CD4-positive, alpha-beta memory T cell (primary cell): ENCODE measurements around the gene MBL2. TPM values are rescaled to one million over a fixed set of nuclear protein-coding genes. Genes with fewer than 3 reads are reported as not detected.

Source experiments
- CTCF ChIA-PET: fragments of 350-600 bp; sonication (Branson Sonifier 250); formaldehyde crosslinking; loops from one replicate; lab custom pipeline; 2021; ENCODE audit warnings: inconsistent platforms; ENCODE audit not compliant: partially characterized antibody; lab: Charles Lee
- POLR2A ChIA-PET: fragments of 350-600 bp; sonication (Branson Sonifier 250); formaldehyde crosslinking; loops from one replicate; lab custom pipeline; 2021; ENCODE audit not compliant: partially characterized antibody; lab: Charles Lee
- DNase-seq, 5 donors: peaks; one replicate each; pipeline versions ENCODE4 v3.0.0 to v3.0.0-alpha.2; 2020 to 2022; ENCODE audit warnings: mixed read lengths in 1 of 5
- H3K27ac ChIP-seq: one replicate; pipeline ENCODE4 v1.7.0; 2013; ENCODE audit warnings: low read depth, low read length
- H3K27me3 ChIP-seq: 2 replicates; pipeline ENCODE4 v1.7.0; 2013; ENCODE audit warnings: mild to moderate bottlenecking, low read length, moderate library complexity; ENCODE audit not compliant: insufficient read depth
- H3K36me3 ChIP-seq: 2 replicates; pipeline ENCODE4 v1.7.0; 2013; ENCODE audit warnings: mild to moderate bottlenecking, low read length, moderate library complexity; ENCODE audit not compliant: insufficient read depth
- H3K4me1 ChIP-seq: 2 replicates; pipeline ENCODE4 v1.7.0; 2013; ENCODE audit warnings: mild to moderate bottlenecking, low read length, moderate library complexity; ENCODE audit not compliant: insufficient read depth
- H3K4me3 ChIP-seq, 2 donors: one replicate each; pipeline ENCODE4 v1.7.0; 2013; ENCODE audit warnings: low read length in 2 of 2, mild to moderate bottlenecking in 1 of 2
- H3K9me3 ChIP-seq, 2 donors: one replicate each; pipeline ENCODE4 v1.7.0; 2013; ENCODE audit warnings: low read length in 2 of 2, control low read depth in 1 of 2; ENCODE audit not compliant: control insufficient read depth in 1 of 2
- H3K27ac Mint-ChIP-seq, 7 donors: one replicate each; pipeline ENCODE4 v1.8.0; 2020 to 2021; ENCODE audit warnings: mixed read lengths in 7 of 7, mild to moderate bottlenecking in 6 of 7, inconsistent platforms in 3 of 7, moderate library complexity in 3 of 7
- H3K27me3 Mint-ChIP-seq, 2 donors: one replicate each; pipeline ENCODE4 v1.8.0; 2020 to 2021; ENCODE audit warnings: mixed read lengths in 2 of 2
- H3K36me3 Mint-ChIP-seq, 2 donors: one replicate each; pipeline ENCODE4 v1.8.0; 2020 to 2021; ENCODE audit warnings: mixed read lengths in 2 of 2, inconsistent platforms in 1 of 2, mild to moderate bottlenecking in 1 of 2
- H3K4me1 Mint-ChIP-seq, 4 donors: one replicate each; pipeline ENCODE4 v1.8.0; 2020 to 2021; ENCODE audit warnings: mixed read lengths in 4 of 4, mild to moderate bottlenecking in 1 of 4
- H3K4me3 Mint-ChIP-seq, 8 donors: one replicate each; pipeline ENCODE4 v1.8.0; 2020 to 2021; ENCODE audit warnings: mixed read lengths in 8 of 8, mild to moderate bottlenecking in 7 of 8, moderate library complexity in 6 of 8, inconsistent platforms in 3 of 8
- H3K9me3 Mint-ChIP-seq, 8 donors: one replicate each; pipeline ENCODE4 v1.8.0; 2020 to 2021; ENCODE audit warnings: mixed read lengths in 8 of 8, mild to moderate bottlenecking in 5 of 8, inconsistent platforms in 3 of 8, moderate library complexity in 1 of 8
- intact Hi-C: fragments of 100-400 bp; cut with micrococcal nuclease; formaldehyde crosslinking; loops from one replicate; pipeline ENCODE4 v1.15.1; 2023
- polyA plus RNA-seq, 2 donors: library from polyadenylated mRNA; unstranded; fragments of 300-500 nt; fragmentation: Illumina TruSeq; gene quantifications; one replicate each; pipeline ENCODE4 v1.2.3, GENCODE V29; 2021
- total RNA-seq, 2 experiments: library from RNA; stranded (reverse); gene quantifications; one replicate each; pipeline ENCODE4 v1.2.3, GENCODE V29; 2021

Gene MBL2
- total RNA-seq (not detected), polyA plus RNA-seq (not detected)

DNA sequence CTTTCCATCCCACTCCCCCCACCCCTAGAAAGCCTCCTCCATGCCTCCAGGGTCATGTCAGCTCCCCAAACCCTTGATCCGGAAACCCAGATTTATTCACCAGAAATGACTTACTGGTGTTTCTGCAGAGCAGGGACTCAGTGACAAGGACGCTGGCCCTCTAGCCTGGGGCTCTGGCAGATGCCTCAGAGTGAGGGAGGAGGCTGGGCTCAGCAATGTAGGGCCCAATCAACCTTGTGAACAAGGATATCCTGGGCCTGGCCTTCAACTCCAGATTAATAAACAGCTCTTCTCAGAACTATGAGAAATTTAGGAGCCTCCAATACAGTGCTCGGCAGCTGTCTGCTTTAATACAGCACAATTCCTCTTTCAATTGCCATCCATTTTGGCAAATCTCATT lies at the start of gene MBL2:
TSS of gene MBL2 (minus strand) at position 162 of the 400 bp plus-strand sequence. CDS start 1,149 bp downstream, outside the sequence.
- no peaks in the 10 kb centered on the region for H3K9me3 ChIP-seq
- H3K4me3 ChIP-seq = no peak within 1 kb of the TSS
- no peak for DNase-seq
- ChIA-PET POLR2A (no interaction called here), CTCF (no interaction called here)
- Mint-ChIP-seq H3K9me3 (peaks cover 0 to 11% (median 2%) of the 10 kb centered on the region in 8 donors), H3K36me3 (no peaks in the 10 kb centered on the region), H3K4me1 (no peaks in the 10 kb centered on the region), H3K27ac (peak within 1 kb of the TSS in 1 of 7 donors; percentile 49), H3K27me3 (no peaks in the 10 kb centered on the region), H3K4me3 (no peak within 1 kb of the TSS)
- intact Hi-C loops = no loop called here
- H3K27me3 ChIP-seq = no peaks in the 10 kb centered on the region
- no peak within 1 kb of the TSS for H3K27ac ChIP-seq
- H3K4me1 ChIP-seq = no peaks in the 10 kb centered on the region
- H3K36me3 ChIP-seq = no peaks in the 10 kb centered on the region

- H3K4me1 Mint-ChIP-seq = no peaks in the 10 kb centered on the region
- Histone ChIP-seq H3K9me3 (no peaks in the 10 kb centered on the region), H3K4me3 (no peak overlapping the region), H3K4me1 (no peaks in the 10 kb centered on the region), H3K27ac (no peak overlapping the region), H3K27me3 (no peaks in the 10 kb centered on the region), H3K36me3 (no peaks in the 10 kb centered on the region)
- H3K36me3 Mint-ChIP-seq = no peaks in the 10 kb centered on the region
- peaks cover 0 to 9% (median 1%) of the 10 kb centered on the region in 8 donors for H3K9me3 Mint-ChIP-seq
- ChIA-PET CTCF (no interaction called here), POLR2A (no interaction called here)
- H3K27ac Mint-ChIP-seq = no peak overlapping the region
- no peak overlapping the region for H3K4me3 Mint-ChIP-seq
- H3K27me3 Mint-ChIP-seq = no peaks in the 10 kb centered on the region
- DNase-seq = no peak
- intact Hi-C loops = no loop called here
Observed at GRCh38 chr10:52820309-52820708, 47.7 kb upstream of the MBL2 start.

DNA sequence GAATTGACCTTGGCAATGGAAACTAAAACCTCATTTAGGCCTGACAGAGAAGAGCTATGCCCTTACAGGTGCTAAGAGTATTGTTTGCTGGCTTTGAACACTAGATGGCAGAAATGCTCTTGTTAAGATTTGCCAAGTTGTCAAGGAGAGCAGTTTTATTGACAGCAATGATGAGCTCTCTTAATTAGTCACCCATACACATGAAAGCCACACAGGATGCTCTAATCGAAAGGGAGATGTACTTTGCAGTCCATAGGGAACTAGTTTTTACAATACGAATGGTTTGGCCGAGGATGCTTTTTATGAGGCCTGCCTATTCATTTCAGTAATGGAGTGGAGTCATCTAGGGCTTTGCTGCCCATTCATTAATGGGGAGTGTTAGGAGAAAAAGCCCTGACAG lies 45.4 kb upstream of the MBL2 start:
- Histone ChIP-seq H3K4me1 (no peaks in the 10 kb centered on the region), H3K36me3 (no peaks in the 10 kb centered on the region), H3K27ac (no peak overlapping the region), H3K9me3 (no peaks in the 10 kb centered on the region), H3K4me3 (no peak overlapping the region), H3K27me3 (no peaks in the 10 kb centered on the region)
- ChIA-PET POLR2A (no interaction called here), CTCF (no interaction called here)
- H3K27me3 Mint-ChIP-seq = no peaks in the 10 kb centered on the region
- H3K4me3 Mint-ChIP-seq = no peak overlapping the region
- H3K36me3 Mint-ChIP-seq = no peaks in the 10 kb centered on the region
- no peaks in the 10 kb centered on the region for H3K4me1 Mint-ChIP-seq
- peaks cover 0 to 15% (median 2%) of the 10 kb centered on the region in 8 donors for H3K9me3 Mint-ChIP-seq
- intact Hi-C loops = no loop called here
- H3K27ac Mint-ChIP-seq = no peak overlapping the region
- DNase-seq = no peak

DNA sequence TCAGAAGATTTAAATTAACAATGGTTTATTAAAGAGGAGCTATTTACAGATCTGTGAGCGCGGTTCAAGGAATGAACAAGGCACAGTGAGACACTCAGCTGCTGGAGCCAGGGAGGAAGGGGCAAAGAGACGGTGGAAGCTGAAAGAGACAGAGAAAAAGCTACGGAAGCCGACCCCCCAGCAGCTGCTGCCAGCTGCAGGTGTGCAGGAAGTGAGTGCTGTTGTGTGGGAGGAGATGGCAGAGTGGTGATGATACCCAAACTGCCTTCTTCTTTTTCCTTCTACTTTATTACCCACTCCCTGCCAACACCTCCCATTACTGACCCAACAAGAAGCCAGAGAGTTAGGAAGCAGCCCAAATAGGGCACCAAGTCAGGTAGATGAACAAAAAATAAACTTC lies 41.9 kb upstream of the MBL2 start:
- Histone ChIP-seq H3K27me3 (no peaks in the 10 kb centered on the region), H3K9me3 (no peaks in the 10 kb centered on the region), H3K27ac (no peak overlapping the region), H3K36me3 (no peaks in the 10 kb centered on the region), H3K4me3 (no peak overlapping the region), H3K4me1 (no peaks in the 10 kb centered on the region)
- H3K4me3 Mint-ChIP-seq = peak overlapping the region in 1 of 8 donors; percentile 38
- DNase-seq = no peak
- no peak overlapping the region for H3K27ac Mint-ChIP-seq
- intact Hi-C loops = no loop called here
- CTCF ChIA-PET = no interaction called here
- no peaks in the 10 kb centered on the region for H3K36me3 Mint-ChIP-seq
- H3K4me1 Mint-ChIP-seq = no peaks in the 10 kb centered on the region
- H3K9me3 Mint-ChIP-seq = peaks cover 0 to 11% (median 3%) of the 10 kb centered on the region in 8 donors
- POLR2A ChIA-PET = no interaction called here
- H3K27me3 Mint-ChIP-seq = no peaks in the 10 kb centered on the region

DNA sequence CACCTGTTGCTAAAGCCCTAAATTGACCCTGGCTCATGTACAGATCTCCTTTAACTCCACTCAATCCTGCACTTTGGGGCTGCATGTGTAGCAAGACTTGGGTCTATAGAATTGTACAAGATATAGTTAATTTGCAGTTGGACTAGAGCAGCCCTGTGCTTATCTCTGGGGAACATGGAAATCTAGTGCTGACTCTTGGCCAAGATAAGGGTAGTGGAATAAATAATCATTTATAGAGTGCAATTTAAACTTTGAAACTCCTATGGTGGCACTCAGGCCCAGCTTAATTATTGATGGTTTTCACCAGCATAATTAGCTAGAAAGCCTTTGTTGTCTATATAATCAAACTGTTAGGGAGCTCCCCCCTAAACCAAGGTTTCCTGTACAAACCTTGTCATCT lies 39.2 kb upstream of the MBL2 start:
- no peaks in the 10 kb centered on the region for H3K27me3 ChIP-seq
- ChIA-PET POLR2A (no interaction called here), CTCF (no interaction called here)
- no peaks in the 10 kb centered on the region for H3K4me1 Mint-ChIP-seq
- H3K36me3 ChIP-seq = no peaks in the 10 kb centered on the region
- no peaks in the 10 kb centered on the region for H3K36me3 Mint-ChIP-seq
- H3K4me1 ChIP-seq = no peaks in the 10 kb centered on the region
- no peaks in the 10 kb centered on the region for H3K27me3 Mint-ChIP-seq
- DNase-seq = no peak
- H3K9me3 ChIP-seq = no peaks in the 10 kb centered on the region
- H3K4me3 ChIP-seq = no peak overlapping the region
- H3K27ac Mint-ChIP-seq = no peak overlapping the region
- H3K27ac ChIP-seq = no peak overlapping the region
- no peak overlapping the region for H3K4me3 Mint-ChIP-seq
- H3K9me3 Mint-ChIP-seq = peaks cover 0 to 11% (median 5%) of the 10 kb centered on the region in 8 donors
- intact Hi-C loops = no loop called here

- Histone ChIP-seq H3K27ac (no peak overlapping the region), H3K36me3 (no peaks in the 10 kb centered on the region), H3K9me3 (no peaks in the 10 kb centered on the region), H3K27me3 (no peaks in the 10 kb centered on the region), H3K4me3 (no peak overlapping the region), H3K4me1 (no peaks in the 10 kb centered on the region)
- Mint-ChIP-seq H3K27me3 (no peaks in the 10 kb centered on the region), H3K4me3 (no peak overlapping the region), H3K27ac (no peak overlapping the region), H3K36me3 (no peaks in the 10 kb centered on the region), H3K4me1 (no peaks in the 10 kb centered on the region), H3K9me3 (peaks cover 0 to 13% (median 5%) of the 10 kb centered on the region in 8 donors)
- intact Hi-C loops = no loop called here
- ChIA-PET POLR2A (no interaction called here), CTCF (no interaction called here)
- DNase-seq = no peak
Observed at GRCh38 chr10:52810761-52811160, 38.2 kb upstream of the MBL2 start.

DNA sequence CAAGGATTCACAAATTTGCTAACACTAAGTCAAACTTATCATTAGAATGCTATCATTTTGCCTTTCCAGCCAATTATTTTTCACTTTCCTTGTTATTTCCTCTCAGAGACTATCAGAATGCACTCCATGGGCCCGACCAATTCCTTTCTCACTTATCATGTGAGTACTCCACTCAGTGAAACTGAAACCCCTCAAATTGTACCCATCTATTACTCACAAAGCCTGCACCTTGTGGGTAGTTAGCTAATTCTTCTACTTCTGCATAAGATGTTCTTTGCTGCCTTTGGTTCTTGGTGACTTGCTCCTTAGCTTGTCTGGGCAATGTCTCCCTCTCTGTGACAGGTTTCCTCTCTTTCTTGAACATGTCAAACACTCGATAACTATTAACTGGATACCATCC lies 35.2 kb upstream of the MBL2 start:
- no peak overlapping the region for H3K4me3 ChIP-seq
- H3K36me3 ChIP-seq = no peaks in the 10 kb centered on the region
- peaks cover 0 to 13% (median 2%) of the 10 kb centered on the region in 8 donors for H3K9me3 Mint-ChIP-seq
- intact Hi-C loops = no loop called here
- H3K9me3 ChIP-seq = no peaks in the 10 kb centered on the region
- CTCF ChIA-PET = no interaction called here
- H3K27ac ChIP-seq = no peak overlapping the region
- no peaks in the 10 kb centered on the region for H3K4me1 Mint-ChIP-seq
- H3K36me3 Mint-ChIP-seq = no peaks in the 10 kb centered on the region
- H3K27me3 ChIP-seq = no peaks in the 10 kb centered on the region
- no peak for DNase-seq
- H3K27me3 Mint-ChIP-seq = no peaks in the 10 kb centered on the region
- H3K4me3 Mint-ChIP-seq = no peak overlapping the region
- POLR2A ChIA-PET = no interaction called here
- no peak overlapping the region for H3K27ac Mint-ChIP-seq
- no peaks in the 10 kb centered on the region for H3K4me1 ChIP-seq
